Right lobe of liver (tissue), 4 donors: Measurements from ENCODE around the gene FRMD4A.

Source experiments
- POLR2A ChIP-seq: fragments of 450-650 bp; IDR thresholded peaks from one replicate; pipeline ENCODE4 v1.6.1; 2017; ENCODE audit warnings: antibody characterized with exemption, mild to moderate bottlenecking
- TF ChIP-seq, protein P1 (sequence below), 4 donors: fragments of 200-600 bp in 3 of 4; fragments of 450-650 bp in 1 of 4; IDR thresholded peaks; one replicate each; pipeline versions ENCODE4 v1.5.1 to v1.8.0; 2016 to 2022; ENCODE audit warnings: antibody characterized with exemption in 4 of 4, mild to moderate bottlenecking in 2 of 4
- donor health status: DM: no; HTN: no; CAD: no.
- donor health status: DM: no; HTN: no; CAD: no.
- donor health status: DM: no; HTN: yes; CAD: no.

DNA sequence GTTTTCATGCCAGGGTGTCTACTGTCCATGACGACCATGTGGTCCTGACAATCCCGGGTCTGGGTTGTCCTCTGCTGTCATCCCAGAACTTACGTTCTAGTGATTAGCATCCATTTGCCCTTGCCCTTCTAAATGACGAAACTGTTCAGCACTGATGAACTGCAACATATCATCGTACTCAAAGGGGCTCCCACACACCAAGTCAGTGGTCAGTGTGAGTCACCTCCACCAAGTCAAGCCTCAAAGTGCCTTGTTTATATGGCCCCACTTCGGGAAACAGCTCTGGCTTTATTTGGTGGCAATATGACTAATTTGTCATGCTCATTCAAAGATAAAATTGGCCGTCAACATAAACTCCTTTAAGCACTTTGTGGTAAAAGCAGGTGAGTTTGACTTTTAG is 110.7 kb downstream of the FRMD4A start:
- no peak for TF ChIP-seq POLR2A
- TF ChIP-seq, protein P1, sequence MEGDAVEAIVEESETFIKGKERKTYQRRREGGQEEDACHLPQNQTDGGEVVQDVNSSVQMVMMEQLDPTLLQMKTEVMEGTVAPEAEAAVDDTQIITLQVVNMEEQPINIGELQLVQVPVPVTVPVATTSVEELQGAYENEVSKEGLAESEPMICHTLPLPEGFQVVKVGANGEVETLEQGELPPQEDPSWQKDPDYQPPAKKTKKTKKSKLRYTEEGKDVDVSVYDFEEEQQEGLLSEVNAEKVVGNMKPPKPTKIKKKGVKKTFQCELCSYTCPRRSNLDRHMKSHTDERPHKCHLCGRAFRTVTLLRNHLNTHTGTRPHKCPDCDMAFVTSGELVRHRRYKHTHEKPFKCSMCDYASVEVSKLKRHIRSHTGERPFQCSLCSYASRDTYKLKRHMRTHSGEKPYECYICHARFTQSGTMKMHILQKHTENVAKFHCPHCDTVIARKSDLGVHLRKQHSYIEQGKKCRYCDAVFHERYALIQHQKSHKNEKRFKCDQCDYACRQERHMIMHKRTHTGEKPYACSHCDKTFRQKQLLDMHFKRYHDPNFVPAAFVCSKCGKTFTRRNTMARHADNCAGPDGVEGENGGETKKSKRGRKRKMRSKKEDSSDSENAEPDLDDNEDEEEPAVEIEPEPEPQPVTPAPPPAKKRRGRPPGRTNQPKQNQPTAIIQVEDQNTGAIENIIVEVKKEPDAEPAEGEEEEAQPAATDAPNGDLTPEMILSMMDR (IDR thresholded peaks at IDR 0.05) = no peak
